Gastroesophageal sphincter (tissue), 4 donors: Measurements from ENCODE around the gene ST8SIA6. TPM values are rescaled to one million over a fixed set of nuclear protein-coding genes. Genes with fewer than 3 reads are reported as not detected.

ENCODE experiments used
- ATAC-seq: fragments of 150-250 bp; one replicate; pipeline ENCODE4 v1.9.1; 2016; ENCODE audit warnings: mild to moderate bottlenecking, moderate library complexity
- H3K27ac ChIP-seq, 4 donors: fragments of 200-600 bp; sonication (generic) in 3 of 4; 1 replicate in 3 of 4; 2 replicates in 1 of 4; pipeline ENCODE4 v1.5.1; 2016 to 2019
- H3K27me3 ChIP-seq: fragments of 200-600 bp; sonication (generic); one replicate; pipeline ENCODE4 v1.5.1; 2019
- H3K36me3 ChIP-seq, 2 donors: fragments of 200-600 bp; sonication (generic); one replicate each; pipeline ENCODE4 v1.5.1; 2019; ENCODE audit warnings: control low read depth in 1 of 2
- H3K4me1 ChIP-seq, 3 donors: fragments of 200-600 bp; sonication (generic); 1 replicate in 2 of 3; 2 replicates in 1 of 3; pipeline ENCODE4 v1.5.1; 2016 to 2019; ENCODE audit warnings: control low read depth in 2 of 3
- H3K4me3 ChIP-seq, 2 donors: fragments of 200-600 bp; sonication (generic); one replicate each; pipeline ENCODE4 v1.5.1; 2019; ENCODE audit warnings: mild to moderate bottlenecking in 1 of 2, moderate library complexity in 1 of 2
- H3K9me3 ChIP-seq, 3 donors: fragments of 200-600 bp; sonication (generic); one replicate each; pipeline ENCODE4 v1.5.1; 2017 to 2019; ENCODE audit warnings: control low read depth in 2 of 3
- CTCF ChIP-seq, 4 experiments: fragments of 200-600 bp in 2 of 4; fragments of 450-650 bp in 2 of 4; sonication (generic) in 1 of 4; IDR thresholded peaks; one replicate each; pipeline ENCODE4 v1.5.1; 2017 to 2019; ENCODE audit warnings: antibody characterized with exemption in 4 of 4, mild to moderate bottlenecking in 2 of 4, moderate library complexity in 2 of 4
- EP300 ChIP-seq: sonication (generic); formaldehyde crosslinking; IDR thresholded peaks from one replicate; pipeline ENCODE4 v1.6.1; 2017; ENCODE audit warnings: antibody characterized with exemption, mild to moderate bottlenecking
- POLR2A ChIP-seq, 2 donors: fragments of 450-650 bp; IDR thresholded peaks; one replicate each; pipeline ENCODE4 v1.6.1; 2017; ENCODE audit warnings: antibody characterized with exemption in 2 of 2, mild to moderate bottlenecking in 2 of 2, moderate library complexity in 1 of 2
- POLR2AphosphoS5 ChIP-seq: sonication (generic); formaldehyde crosslinking; IDR thresholded peaks from one replicate; pipeline ENCODE4 v1.6.1; 2017; ENCODE audit warnings: antibody characterized with exemption
- WGBS, 2 donors: methylation state at CpG; one replicate each; pipeline ENCODE4 v1.1.5; 2018; ENCODE audit warnings: low coverage in 1 of 2; 5-methylcytosine and 5-hydroxymethylcytosine counted together
- total RNA-seq, 4 donors: library from RNA; depleted of rRNA; stranded (reverse); fragments of >200 nt; gene quantifications; one replicate each; pipeline ENCODE4 v1.1.0, GENCODE V29; 2016

ST8SIA6 gene
- total RNA-seq, 4 donors from 2014 or later = 1.5 to 1.9 TPM; not detected in 2

GRCh38 chr10:17428351-17429097 is 25.9 kb downstream of the ST8SIA6 start:
- WGBS, 2 donors = 63 to 73% methylated on average over 17 of the region's 17 CpGs
- H3K4me1 ChIP-seq = no peaks in the 10 kb centered on the region
- no peak overlapping the region for H3K27ac ChIP-seq
- H3K27me3 ChIP-seq = peaks cover 18% of the 10 kb centered on the region
- H3K9me3 ChIP-seq = no peaks in the 10 kb centered on the region
- no peak overlapping the region for H3K4me3 ChIP-seq
- TF ChIP-seq POLR2AphosphoS5 = no peak
- no peaks in the 10 kb centered on the region for H3K36me3 ChIP-seq
- no peak for ATAC-seq

DNA sequence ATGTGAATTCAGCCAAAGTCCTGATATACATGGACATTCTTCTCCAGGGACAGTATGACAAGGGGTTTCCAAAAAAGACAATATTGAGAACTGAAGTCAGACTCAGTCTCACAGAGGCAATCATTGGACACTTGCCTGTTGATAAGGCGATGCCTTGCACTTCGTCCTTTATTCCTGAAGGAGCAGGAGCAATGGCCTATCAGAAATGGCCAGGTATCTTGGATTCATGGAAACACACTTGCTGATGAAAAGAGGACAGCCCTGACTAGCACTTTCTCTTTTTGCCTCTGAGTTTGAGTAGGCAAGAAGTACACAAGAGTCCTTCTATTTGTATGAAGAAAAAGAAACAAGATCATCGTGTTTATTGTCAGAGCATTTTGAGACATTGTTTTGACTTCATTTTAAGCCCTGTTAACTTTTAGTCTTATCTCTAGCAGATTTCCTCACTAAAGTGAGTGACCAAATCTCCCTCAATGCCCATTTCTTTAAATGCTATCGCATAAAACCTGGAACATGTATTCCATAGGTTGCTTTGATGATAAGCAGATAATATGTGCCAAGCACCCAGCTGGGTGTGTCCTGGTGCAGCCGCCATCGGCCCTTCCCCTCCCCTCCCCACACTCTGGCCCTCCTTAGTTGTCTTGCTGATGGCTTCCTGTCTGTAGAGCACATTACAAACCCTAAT is 26.6 kb downstream of the ST8SIA6 start:
- TF ChIP-seq CTCF (IDR thresholded peaks at IDR 0.05) = no peak
- no peak for TF ChIP-seq POLR2A (IDR thresholded peaks at IDR 0.05)
- no peak for TF ChIP-seq EP300
- no peak for TF ChIP-seq POLR2AphosphoS5
- Histone ChIP-seq H3K36me3 (no peaks in the 10 kb centered on the region), H3K4me1 (no peaks in the 10 kb centered on the region), H3K27me3 (peaks cover 11% of the 10 kb centered on the region), H3K4me3 (no peak overlapping the region), H3K9me3 (no peaks in the 10 kb centered on the region), H3K27ac (no peak overlapping the region)
- 70 to 97% methylated on average over 4 to 6 of the region's 6 CpGs for WGBS, 2 donors
- no peak for ATAC-seq

- ATAC-seq = no peak
- Histone ChIP-seq H3K4me3 (no peak overlapping the region), H3K4me1 (no peaks in the 10 kb centered on the region), H3K27ac (no peak overlapping the region), H3K36me3 (no peaks in the 10 kb centered on the region), H3K9me3 (no peaks in the 10 kb centered on the region), H3K27me3 (peaks cover 5% of the 10 kb centered on the region)
- WGBS, 2 donors = 100% methylated on average over 1 of the region's 3 CpGs; no CpG with 5 or more reads in 1 of the 2 donors
- TF ChIP-seq EP300 = no peak
- no peak for TF ChIP-seq POLR2AphosphoS5
- TF ChIP-seq CTCF (IDR thresholded peaks at IDR 0.05) = no peak
- no peak for TF ChIP-seq POLR2A (IDR thresholded peaks at IDR 0.05)
Measured at GRCh38 chr10:17427201-17427600, 27.2 kb downstream of the ST8SIA6 start.

DNA sequence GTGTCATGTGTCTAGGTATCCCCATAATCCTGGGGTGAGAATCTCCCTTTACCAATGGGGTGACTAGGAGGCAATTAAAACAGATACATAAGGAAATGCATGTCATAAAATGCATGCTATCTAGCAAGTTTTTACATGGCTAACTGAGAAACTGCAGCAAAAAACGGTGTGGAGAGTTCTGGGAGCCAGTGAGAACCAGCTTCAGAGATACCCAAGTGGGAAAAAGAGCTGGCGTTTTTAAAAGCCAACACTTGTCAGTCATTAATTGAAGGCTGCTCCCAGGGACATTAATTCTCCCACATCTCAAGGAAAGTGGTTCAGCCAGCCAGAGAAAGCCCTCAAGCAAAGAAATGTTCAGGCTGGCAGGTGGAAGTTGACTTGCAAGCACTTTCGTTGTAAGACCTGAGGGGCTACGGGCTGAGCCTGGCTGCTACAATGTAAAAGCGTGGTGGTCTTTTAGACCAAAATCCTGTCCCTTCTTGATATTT is 28.1 kb downstream of the ST8SIA6 start:
- Histone ChIP-seq H3K4me3 (no peak overlapping the region), H3K27me3 (no peaks in the 10 kb centered on the region), H3K4me1 (no peaks in the 10 kb centered on the region), H3K36me3 (no peaks in the 10 kb centered on the region), H3K27ac (no peak overlapping the region), H3K9me3 (no peaks in the 10 kb centered on the region)
- no peak for TF ChIP-seq CTCF (IDR thresholded peaks at IDR 0.05)
- TF ChIP-seq POLR2A (IDR thresholded peaks at IDR 0.05) = no peak
- TF ChIP-seq EP300 = no peak
- TF ChIP-seq POLR2AphosphoS5 = no peak
- ATAC-seq = no peak
- 58 to 93% methylated on average over 2 to 4 of the region's 5 CpGs for WGBS, 2 donors

GRCh38 chr10:17425584-17426262 is 28.7 kb downstream of the ST8SIA6 start:
- no peak overlapping the region for H3K4me3 ChIP-seq
- H3K36me3 ChIP-seq = no peaks in the 10 kb centered on the region
- 45 to 54% methylated on average over 6 of the region's 6 CpGs for WGBS, 2 donors
- H3K9me3 ChIP-seq = no peaks in the 10 kb centered on the region
- H3K27me3 ChIP-seq = no peaks in the 10 kb centered on the region
- no peak for TF ChIP-seq CTCF (IDR thresholded peaks at IDR 0.05)
- no peak overlapping the region for H3K27ac ChIP-seq
- ATAC-seq = no peak
- no peaks in the 10 kb centered on the region for H3K4me1 ChIP-seq
